ENCODE measurements around the gene DNAJC6.
"Not testable (repeated sequence)": the region's sequence is repeated elsewhere in the genome, so short reads cannot be mapped to it uniquely, and the experiment has no call there.

Gene DNAJC6

GRCh38 chr1:65309304-65310077 lies at the start of gene DNAJC6:
Gene DNAJC6 (plus strand): TSS chr1:65309543. CDS start chr1:65309746, 203 bp downstream.
- DNase-seq (ENCODE audit: low spot score): peak; percentile 88

- DNase-seq (ENCODE audit: low spot score): no peak
Observed at GRCh38 chr1:65259816-65260215, 49.5 kb upstream of the DNAJC6 start.

GRCh38 chr1:65260851-65261473 lies 48.4 kb upstream of the DNAJC6 start:
- DNase-seq (ENCODE audit: low spot score): peak; percentile 73

- no peak for DNase-seq (ENCODE audit: low spot score)
Observed at GRCh38 chr1:65263286-65263685, 46.1 kb upstream of the DNAJC6 start.

GRCh38 chr1:65264197-65264929 lies 45.0 kb upstream of the DNAJC6 start:
- DNase-seq (ENCODE audit: low spot score): peak; percentile 42

- no peak for DNase-seq (ENCODE audit: low spot score)
Observed at GRCh38 chr1:65265296-65265650, 44.1 kb upstream of the DNAJC6 start.

- peak; percentile 28 for DNase-seq (ENCODE audit: low spot score)
Observed at GRCh38 chr1:65265651-65266351, 43.5 kb upstream of the DNAJC6 start.

GRCh38 chr1:65266476-65266875 lies 42.9 kb upstream of the DNAJC6 start:
- no peak for DNase-seq (ENCODE audit: low spot score)

GRCh38 chr1:65267271-65267670 lies 42.1 kb upstream of the DNAJC6 start:
- DNase-seq (ENCODE audit: low spot score): no peak

GRCh38 chr1:65267683-65268082 lies 41.7 kb upstream of the DNAJC6 start:
- DNase-seq (ENCODE audit: low spot score): no peak

- DNase-seq (ENCODE audit: low spot score): no peak
Observed at GRCh38 chr1:65269612-65270011, 39.7 kb upstream of the DNAJC6 start.

- no peak for DNase-seq (ENCODE audit: low spot score)
Observed at GRCh38 chr1:65276197-65276939, 33.0 kb upstream of the DNAJC6 start.

- no peak for DNase-seq (ENCODE audit: low spot score)
Observed at GRCh38 chr1:65277605-65278347, 31.6 kb upstream of the DNAJC6 start.

GRCh38 chr1:65278376-65279069 lies 30.8 kb upstream of the DNAJC6 start:
- DNase-seq (ENCODE audit: low spot score): no peak

GRCh38 chr1:65279070-65279779 lies 30.1 kb upstream of the DNAJC6 start:
- DNase-seq (ENCODE audit: low spot score): no peak

- no peak for DNase-seq (ENCODE audit: low spot score)
Observed at GRCh38 chr1:65281846-65282245, 27.5 kb upstream of the DNAJC6 start.

GRCh38 chr1:65284229-65284628 lies 25.1 kb upstream of the DNAJC6 start:
- DNase-seq (ENCODE audit: low spot score): no peak

GRCh38 chr1:65289449-65289848 lies 19.9 kb upstream of the DNAJC6 start:
- DNase-seq (ENCODE audit: low spot score): no peak

- DNase-seq (ENCODE audit: low spot score): not testable (repeated sequence)
Observed at GRCh38 chr1:65291818-65292217, 17.5 kb upstream of the DNAJC6 start.
